GM23338 (cell line): ENCODE measurements around the gene GRIK4. TPM values are rescaled to one million over a fixed set of nuclear protein-coding genes. Genes with fewer than 3 reads are reported as not detected.

Source experiments
- ATAC-seq: fragments of 200-7000 bp; cut with Tn5 transposase; 3 replicates; pipeline ENCODE4 v1.9.1; 2020
- DNase-seq: peaks from one replicate; pipeline ENCODE4 v3.0.0-alpha.2; 2015; ENCODE audit warnings: low spot score
- H2AFZ ChIP-seq: fragments of 200-600 bp; sonication (generic); 2 replicates; pipeline ENCODE4 v1.8.0; 2016; ENCODE audit warnings: antibody characterized with exemption, mild to moderate bottlenecking, moderate library complexity
- H3F3A ChIP-seq: fragments of 200-600 bp; sonication (generic); replicated peaks from 2 replicates; pipeline ENCODE4 v1.8.0; 2017; ENCODE audit warnings: antibody characterized with exemption, mixed run types, low read depth
- H3K27ac ChIP-seq: fragments of 200-600 bp; sonication (generic); 2 replicates; pipeline ENCODE4 v1.6.1; 2016; ENCODE audit warnings: low read depth
- H3K27me3 ChIP-seq: fragments of 200-600 bp; sonication (generic); 2 replicates; pipeline ENCODE4 v1.8.0; 2016; ENCODE audit warnings: mild to moderate bottlenecking, mixed run types, moderate library complexity; ENCODE audit not compliant: insufficient read depth
- H3K36me3 ChIP-seq: fragments of 200-600 bp; sonication (generic); 2 replicates; pipeline ENCODE4 v1.8.0; 2016; ENCODE audit warnings: mild to moderate bottlenecking; ENCODE audit not compliant: insufficient read depth
- H3K4me1 ChIP-seq: fragments of 200-600 bp; sonication (generic); 2 replicates; pipeline ENCODE4 v1.8.0; 2016; ENCODE audit warnings: mild to moderate bottlenecking, moderate library complexity; ENCODE audit not compliant: insufficient read depth
- H3K4me2 ChIP-seq: fragments of 200-600 bp; sonication (generic); 2 replicates; pipeline ENCODE4 v1.7.1; 2017; ENCODE audit warnings: mixed run types
- H3K4me3 ChIP-seq: fragments of 200-600 bp; sonication (generic); 2 replicates; pipeline ENCODE4 v1.6.1; 2016; ENCODE audit warnings: mixed run types
- H3K79me2 ChIP-seq: fragments of 200-600 bp; sonication (generic); replicated peaks from 2 replicates; pipeline ENCODE4 v1.8.0; 2017; ENCODE audit warnings: mild to moderate bottlenecking; ENCODE audit not compliant: insufficient read depth
- H3K9me2 ChIP-seq: fragments of 200-600 bp; sonication (generic); 2 replicates; pipeline ENCODE4 v1.8.0; 2017; ENCODE audit not compliant: insufficient read depth
- H4K20me1 ChIP-seq: fragments of 200-600 bp; sonication (generic); replicated peaks from 2 replicates; pipeline ENCODE4 v1.8.0; 2017; ENCODE audit warnings: mild to moderate bottlenecking; ENCODE audit not compliant: insufficient read depth
- H3K27ac Mint-ChIP-seq: 2 replicates; pipeline ENCODE4 v1.8.0; 2020; ENCODE audit warnings: inconsistent platforms, mild to moderate bottlenecking, moderate library complexity, mixed read lengths
- H3K27me3 Mint-ChIP-seq: 3 replicates; pipeline ENCODE4 v1.8.0; 2022; ENCODE audit warnings: low read depth, mild to moderate bottlenecking, moderate library complexity, mixed read lengths, inconsistent platforms; ENCODE audit not compliant: insufficient read depth, poor library complexity
- H3K36me3 Mint-ChIP-seq: 3 replicates; pipeline ENCODE4 v1.8.0; 2021; ENCODE audit warnings: low read depth, mild to moderate bottlenecking, inconsistent platforms, moderate library complexity, mixed read lengths
- H3K4me1 Mint-ChIP-seq: 3 replicates; pipeline ENCODE4 v1.8.0; 2020; ENCODE audit warnings: mild to moderate bottlenecking, inconsistent platforms, mixed read lengths
- H3K4me3 Mint-ChIP-seq: 3 replicates; pipeline ENCODE4 v1.8.0; 2021; ENCODE audit warnings: moderate library complexity, mild to moderate bottlenecking, inconsistent platforms, mixed read lengths
- H3K9me3 Mint-ChIP-seq: 3 replicates; pipeline ENCODE4 v1.8.0; 2020; ENCODE audit warnings: moderate library complexity, mild to moderate bottlenecking, inconsistent platforms, mixed read lengths
- EZH2phosphoT487 ChIP-seq: fragments of 200-600 bp; sonication (generic); IDR thresholded peaks from one replicate; pipeline ENCODE4 v1.8.1; 2018; ENCODE audit warnings: antibody characterized with exemption; ENCODE audit not compliant: unreplicated experiment
- ZNF114 ChIP-seq: fragments of 250-450 bp; sonication (Bioruptor Pico); IDR thresholded peaks from 2 replicates; pipeline ENCODE4 v1.5.0; 2020; ENCODE audit warnings: mild to moderate bottlenecking, moderate library complexity
- polyA plus RNA-seq: library from polyadenylated mRNA; unstranded; fragments of >200 nt; fragmentation: Nextera tagmentation; extraction: Ambion mirVana; gene quantifications from 2 replicates; pipeline ENCODE4 v1.2.1, GENCODE V29; 2016
- total RNA-seq: library from RNA; depleted of rRNA; stranded (reverse); fragments of >200 nt; shearing (Covaris generic); gene quantifications from 2 replicates; pipeline ENCODE4 v1.2.3, GENCODE V29; 2014
- TF ChIP-seq, protein P1 (sequence below): IDR thresholded peaks from one replicate; pipeline ENCODE4 v1.6.1; 2018; ENCODE audit warnings: antibody characterized with exemption; ENCODE audit not compliant: unreplicated experiment
- TF ChIP-seq, protein P2 (sequence below): fragments of 250-450 bp; sonication (Bioruptor Pico); IDR thresholded peaks from 2 replicates; pipeline ENCODE4 v1.5.0; 2020; ENCODE audit warnings: mild to moderate bottlenecking, moderate library complexity

Gene GRIK4
- total and polyA plus RNA-seq, 2 experiments from 2014 or later: 0.63 to 2.2 TPM

DNA sequence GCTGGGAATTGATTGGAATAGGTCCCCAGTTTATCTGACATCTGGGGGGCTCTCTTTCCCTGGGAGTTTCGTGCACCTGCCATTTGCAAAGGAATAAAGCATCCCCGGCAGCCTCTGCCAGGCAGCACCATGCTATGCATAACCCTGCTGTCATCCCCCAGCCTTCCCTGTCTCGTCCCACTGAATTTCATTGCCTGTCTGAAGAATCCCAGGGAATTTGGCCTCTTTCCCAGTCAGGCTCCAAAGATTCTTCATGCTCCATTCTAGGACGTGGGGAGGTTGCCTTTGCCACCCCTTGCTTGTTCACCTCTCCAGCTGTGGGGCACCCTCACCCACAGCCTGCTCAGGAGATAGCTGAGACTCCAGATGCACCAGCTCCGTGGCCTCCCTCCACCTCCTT lies 317.3 kb downstream of the GRIK4 start (continued):
- TF ChIP-seq, protein P1, sequence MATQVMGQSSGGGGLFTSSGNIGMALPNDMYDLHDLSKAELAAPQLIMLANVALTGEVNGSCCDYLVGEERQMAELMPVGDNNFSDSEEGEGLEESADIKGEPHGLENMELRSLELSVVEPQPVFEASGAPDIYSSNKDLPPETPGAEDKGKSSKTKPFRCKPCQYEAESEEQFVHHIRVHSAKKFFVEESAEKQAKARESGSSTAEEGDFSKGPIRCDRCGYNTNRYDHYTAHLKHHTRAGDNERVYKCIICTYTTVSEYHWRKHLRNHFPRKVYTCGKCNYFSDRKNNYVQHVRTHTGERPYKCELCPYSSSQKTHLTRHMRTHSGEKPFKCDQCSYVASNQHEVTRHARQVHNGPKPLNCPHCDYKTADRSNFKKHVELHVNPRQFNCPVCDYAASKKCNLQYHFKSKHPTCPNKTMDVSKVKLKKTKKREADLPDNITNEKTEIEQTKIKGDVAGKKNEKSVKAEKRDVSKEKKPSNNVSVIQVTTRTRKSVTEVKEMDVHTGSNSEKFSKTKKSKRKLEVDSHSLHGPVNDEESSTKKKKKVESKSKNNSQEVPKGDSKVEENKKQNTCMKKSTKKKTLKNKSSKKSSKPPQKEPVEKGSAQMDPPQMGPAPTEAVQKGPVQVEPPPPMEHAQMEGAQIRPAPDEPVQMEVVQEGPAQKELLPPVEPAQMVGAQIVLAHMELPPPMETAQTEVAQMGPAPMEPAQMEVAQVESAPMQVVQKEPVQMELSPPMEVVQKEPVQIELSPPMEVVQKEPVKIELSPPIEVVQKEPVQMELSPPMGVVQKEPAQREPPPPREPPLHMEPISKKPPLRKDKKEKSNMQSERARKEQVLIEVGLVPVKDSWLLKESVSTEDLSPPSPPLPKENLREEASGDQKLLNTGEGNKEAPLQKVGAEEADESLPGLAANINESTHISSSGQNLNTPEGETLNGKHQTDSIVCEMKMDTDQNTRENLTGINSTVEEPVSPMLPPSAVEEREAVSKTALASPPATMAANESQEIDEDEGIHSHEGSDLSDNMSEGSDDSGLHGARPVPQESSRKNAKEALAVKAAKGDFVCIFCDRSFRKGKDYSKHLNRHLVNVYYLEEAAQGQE: no peak
- no peak for TF ChIP-seq EZH2phosphoT487

DNA sequence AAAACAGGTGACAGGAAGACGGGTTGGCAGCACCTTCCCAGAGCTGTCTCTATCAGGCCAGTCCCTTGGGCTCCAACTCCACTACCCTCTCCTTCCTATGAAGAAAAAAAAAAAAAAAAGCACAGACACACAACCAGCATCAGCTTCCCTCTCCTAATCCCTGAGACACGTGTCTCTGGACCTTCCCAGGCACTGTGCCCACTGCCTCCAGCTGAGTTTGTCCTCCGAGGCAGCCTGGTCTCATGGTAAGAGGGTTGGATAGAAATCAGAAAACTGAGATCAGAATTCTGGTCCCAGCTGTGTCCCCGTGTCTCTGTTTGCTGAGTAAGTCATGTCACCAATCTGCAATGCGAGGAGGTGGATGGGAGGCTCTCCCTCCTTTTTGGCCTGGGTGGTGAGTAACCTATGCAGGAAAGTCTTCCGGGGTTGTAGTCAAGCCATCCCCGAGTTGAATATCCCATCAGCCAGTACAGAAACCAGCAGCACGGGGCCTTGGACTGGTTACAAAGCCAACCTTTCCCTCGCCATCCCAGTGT lies 318.6 kb downstream of the GRIK4 start:
- Histone ChIP-seq H3F3A (no peaks in the 10 kb centered on the region), H3K27ac (no peak overlapping the region), H3K79me2 (no peaks in the 10 kb centered on the region), H3K27me3 (no peaks in the 10 kb centered on the region), H3K4me2 (no peak overlapping the region), H3K36me3 (no peaks in the 10 kb centered on the region), H2AFZ (no peak overlapping the region), H3K9me2 (no peaks in the 10 kb centered on the region), H3K4me1 (no peaks in the 10 kb centered on the region), H3K4me3 (no peak overlapping the region), H4K20me1 (no peaks in the 10 kb centered on the region)
- Mint-ChIP-seq H3K4me1 (peaks cover 7% of the 10 kb centered on the region), H3K27ac (no peak overlapping the region), H3K9me3 (no peaks in the 10 kb centered on the region), H3K27me3 (peaks cover 6% of the 10 kb centered on the region), H3K36me3 (no peaks in the 10 kb centered on the region), H3K4me3 (no peak overlapping the region)
- ATAC-seq: no peak
- no peak for DNase-seq
- no peak for TF ChIP-seq ZNF114
- TF ChIP-seq, protein P2, sequence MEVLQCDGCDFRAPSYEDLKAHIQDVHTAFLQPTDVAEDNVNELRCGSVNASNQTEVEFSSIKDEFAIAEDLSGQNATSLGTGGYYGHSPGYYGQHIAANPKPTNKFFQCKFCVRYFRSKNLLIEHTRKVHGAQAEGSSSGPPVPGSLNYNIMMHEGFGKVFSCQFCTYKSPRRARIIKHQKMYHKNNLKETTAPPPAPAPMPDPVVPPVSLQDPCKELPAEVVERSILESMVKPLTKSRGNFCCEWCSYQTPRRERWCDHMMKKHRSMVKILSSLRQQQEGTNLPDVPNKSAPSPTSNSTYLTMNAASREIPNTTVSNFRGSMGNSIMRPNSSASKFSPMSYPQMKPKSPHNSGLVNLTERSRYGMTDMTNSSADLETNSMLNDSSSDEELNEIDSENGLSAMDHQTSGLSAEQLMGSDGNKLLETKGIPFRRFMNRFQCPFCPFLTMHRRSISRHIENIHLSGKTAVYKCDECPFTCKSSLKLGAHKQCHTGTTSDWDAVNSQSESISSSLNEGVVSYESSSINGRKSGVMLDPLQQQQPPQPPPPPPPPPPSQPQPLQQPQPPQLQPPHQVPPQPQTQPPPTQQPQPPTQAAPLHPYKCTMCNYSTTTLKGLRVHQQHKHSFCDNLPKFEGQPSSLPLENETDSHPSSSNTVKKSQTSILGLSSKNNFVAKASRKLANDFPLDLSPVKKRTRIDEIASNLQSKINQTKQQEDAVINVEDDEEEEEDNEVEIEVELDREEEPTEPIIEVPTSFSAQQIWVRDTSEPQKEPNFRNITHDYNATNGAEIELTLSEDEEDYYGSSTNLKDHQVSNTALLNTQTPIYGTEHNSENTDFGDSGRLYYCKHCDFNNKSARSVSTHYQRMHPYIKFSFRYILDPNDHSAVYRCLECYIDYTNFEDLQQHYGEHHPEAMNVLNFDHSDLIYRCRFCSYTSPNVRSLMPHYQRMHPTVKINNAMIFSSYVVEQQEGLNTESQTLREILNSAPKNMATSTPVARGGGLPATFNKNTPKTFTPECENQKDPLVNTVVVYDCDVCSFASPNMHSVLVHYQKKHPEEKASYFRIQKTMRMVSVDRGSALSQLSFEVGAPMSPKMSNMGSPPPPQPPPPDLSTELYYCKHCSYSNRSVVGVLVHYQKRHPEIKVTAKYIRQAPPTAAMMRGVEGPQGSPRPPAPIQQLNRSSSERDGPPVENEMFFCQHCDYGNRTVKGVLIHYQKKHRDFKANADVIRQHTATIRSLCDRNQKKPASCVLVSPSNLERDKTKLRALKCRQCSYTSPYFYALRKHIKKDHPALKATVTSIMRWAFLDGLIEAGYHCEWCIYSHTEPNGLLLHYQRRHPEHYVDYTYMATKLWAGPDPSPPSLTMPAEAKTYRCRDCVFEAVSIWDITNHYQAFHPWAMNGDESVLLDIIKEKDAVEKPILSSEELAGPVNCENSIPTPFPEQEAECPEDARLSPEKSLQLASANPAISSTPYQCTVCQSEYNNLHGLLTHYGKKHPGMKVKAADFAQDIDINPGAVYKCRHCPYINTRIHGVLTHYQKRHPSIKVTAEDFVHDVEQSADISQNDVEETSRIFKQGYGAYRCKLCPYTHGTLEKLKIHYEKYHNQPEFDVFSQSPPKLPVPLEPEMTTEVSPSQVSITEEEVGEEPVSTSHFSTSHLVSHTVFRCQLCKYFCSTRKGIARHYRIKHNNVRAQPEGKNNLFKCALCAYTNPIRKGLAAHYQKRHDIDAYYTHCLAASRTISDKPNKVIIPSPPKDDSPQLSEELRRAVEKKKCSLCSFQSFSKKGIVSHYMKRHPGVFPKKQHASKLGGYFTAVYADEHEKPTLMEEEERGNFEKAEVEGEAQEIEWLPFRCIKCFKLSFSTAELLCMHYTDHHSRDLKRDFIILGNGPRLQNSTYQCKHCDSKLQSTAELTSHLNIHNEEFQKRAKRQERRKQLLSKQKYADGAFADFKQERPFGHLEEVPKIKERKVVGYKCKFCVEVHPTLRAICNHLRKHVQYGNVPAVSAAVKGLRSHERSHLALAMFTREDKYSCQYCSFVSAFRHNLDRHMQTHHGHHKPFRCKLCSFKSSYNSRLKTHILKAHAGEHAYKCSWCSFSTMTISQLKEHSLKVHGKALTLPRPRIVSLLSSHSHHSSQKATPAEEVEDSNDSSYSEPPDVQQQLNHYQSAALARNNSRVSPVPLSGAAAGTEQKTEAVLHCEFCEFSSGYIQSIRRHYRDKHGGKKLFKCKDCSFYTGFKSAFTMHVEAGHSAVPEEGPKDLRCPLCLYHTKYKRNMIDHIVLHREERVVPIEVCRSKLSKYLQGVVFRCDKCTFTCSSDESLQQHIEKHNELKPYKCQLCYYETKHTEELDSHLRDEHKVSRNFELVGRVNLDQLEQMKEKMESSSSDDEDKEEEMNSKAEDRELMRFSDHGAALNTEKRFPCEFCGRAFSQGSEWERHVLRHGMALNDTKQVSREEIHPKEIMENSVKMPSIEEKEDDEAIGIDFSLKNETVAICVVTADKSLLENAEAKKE (CRISPR knock-in tag): no peak
